NCI-H1436 treated with DMSO at 0.1 percent for 48 hours (cell line): ENCODE measurements around the gene NHERF2.

Experiments
- DNase-seq: peaks from one replicate; lab custom pipeline; 2025; lab: John Stamatoyannopoulos, UW

The NHERF2 gene

GRCh38 chr16:2061526-2061925, 34.8 kb downstream of the NHERF2 start:
- no peak for DNase-seq

GRCh38 chr16:2062801-2063200, 36.1 kb downstream of the NHERF2 start:
- DNase-seq, result no peak

- DNase-seq, result no peak
Observed at GRCh38 chr16:2063861-2064260, 37.2 kb downstream of the NHERF2 start.

GRCh38 chr16:2064368-2064945, 37.8 kb downstream of the NHERF2 start:
- no peak for DNase-seq

- no peak for DNase-seq
Observed at GRCh38 chr16:2066139-2066538, 39.4 kb downstream of the NHERF2 start.

- no peak for DNase-seq
Observed at GRCh38 chr16:2070576-2071453, 44.1 kb downstream of the NHERF2 start.

GRCh38 chr16:2071454-2072202, 44.9 kb downstream of the NHERF2 start:
- no peak for DNase-seq

- no peak for DNase-seq
Observed at GRCh38 chr16:2072926-2073325, 46.2 kb downstream of the NHERF2 start.

- DNase-seq, result no peak
Observed at GRCh38 chr16:2074071-2074470, 47.4 kb downstream of the NHERF2 start.

- no peak for DNase-seq
Observed at GRCh38 chr16:2075631-2076030, 48.9 kb downstream of the NHERF2 start.

GRCh38 chr16:2076072-2076865, 49.6 kb downstream of the NHERF2 start:
- DNase-seq, result no peak

GRCh38 chr16:2077016-2077415, 50.3 kb downstream of the NHERF2 start:
- no peak for DNase-seq

- no peak for DNase-seq
Observed at GRCh38 chr16:2077696-2078095, 51.0 kb downstream of the NHERF2 start.

GRCh38 chr16:2078096-2078495, 51.4 kb downstream of the NHERF2 start:
- DNase-seq, result no peak

- no peak for DNase-seq
Observed at GRCh38 chr16:2078691-2079090, 52.0 kb downstream of the NHERF2 start.

GRCh38 chr16:2079311-2079800, 52.7 kb downstream of the NHERF2 start:
- DNase-seq, result no peak

- no peak for DNase-seq
Observed at GRCh38 chr16:2079991-2080390, 53.3 kb downstream of the NHERF2 start.

GRCh38 chr16:2081201-2082084, 54.7 kb downstream of the NHERF2 start:
- no peak for DNase-seq

- DNase-seq, result no peak
Observed at GRCh38 chr16:2082171-2082982, 55.7 kb downstream of the NHERF2 start.

GRCh38 chr16:2082983-2083364, 56.3 kb downstream of the NHERF2 start:
- no peak for DNase-seq
